Measurements from ENCODE around the gene PRKCQ. TPM values are rescaled to one million over a fixed set of nuclear protein-coding genes. Genes with fewer than 3 reads are reported as not detected.

The PRKCQ gene
- total RNA-seq, 2 donors from 2014 or later = 0.33 to 6.0 TPM

- peaks cover 10% of the 10 kb centered on the region for H3K4me1 ChIP-seq
- no peak for DNase-seq
- H3K27ac ChIP-seq = no peak overlapping the region
- no peaks in the 10 kb centered on the region for H3K9me3 ChIP-seq
- peaks cover 0 to 2% of the 10 kb centered on the region in 2 donors for H3K36me3 ChIP-seq (replicated peaks in 1 of 2; ENCODE audit: insufficient read depth in 1 of 2, low read depth in 2 of 2)
- intact Hi-C loops (cut with DNase I) = no loop called here
- TF ChIP-seq POLR2A (IDR thresholded peaks at IDR 0.05) = no peak
- no peak for TF ChIP-seq CTCF (IDR thresholded peaks at IDR 0.05)
- 85 to 96% methylated on average over 10 of the region's 10 CpGs for WGBS, 2 donors
- ATAC-seq = no peak
- no peaks in the 10 kb centered on the region for H3K27me3 ChIP-seq
- no peak overlapping the region for H3K4me3 ChIP-seq
Measured at GRCh38 chr10:6427357-6427959, 152.6 kb downstream of the PRKCQ start.

GRCh38 chr10:6426317-6426716 lies 153.8 kb downstream of the PRKCQ start:
- no peaks in the 10 kb centered on the region for H3K4me1 ChIP-seq
- H3K4me3 ChIP-seq = no peak overlapping the region
- 85 to 96% methylated on average over 6 of the region's 6 CpGs for WGBS, 2 donors
- TF ChIP-seq CTCF (IDR thresholded peaks at IDR 0.05) (no peak), POLR2A (IDR thresholded peaks at IDR 0.05) (no peak)
- no peak overlapping the region for H3K27ac ChIP-seq
- H3K27me3 ChIP-seq = no peaks in the 10 kb centered on the region
- H3K9me3 ChIP-seq = no peaks in the 10 kb centered on the region
- DNase-seq = no peak
- intact Hi-C loops (cut with DNase I) = no loop called here
- peaks cover 0 to 2% of the 10 kb centered on the region in 2 donors for H3K36me3 ChIP-seq (replicated peaks in 1 of 2; ENCODE audit: insufficient read depth in 1 of 2, low read depth in 2 of 2)
- ATAC-seq = no peak

- H3K4me1 ChIP-seq = no peaks in the 10 kb centered on the region
- no peak overlapping the region for H3K4me3 ChIP-seq
- intact Hi-C loops (cut with DNase I) = no loop called here
- DNase-seq (no peak), ATAC-seq (no peak)
- TF ChIP-seq CTCF (IDR thresholded peaks at IDR 0.05) = no peak
- no peak for TF ChIP-seq POLR2A (IDR thresholded peaks at IDR 0.05)
- H3K27ac ChIP-seq = no peak overlapping the region
- peaks cover 0 to 2% of the 10 kb centered on the region in 2 donors for H3K36me3 ChIP-seq (replicated peaks in 1 of 2; ENCODE audit: insufficient read depth in 1 of 2, low read depth in 2 of 2)
- no peaks in the 10 kb centered on the region for H3K27me3 ChIP-seq
- WGBS, 2 donors = 89 to 91% methylated on average over 10 to 17 of the region's 17 CpGs
- H3K9me3 ChIP-seq = no peaks in the 10 kb centered on the region
Measured at GRCh38 chr10:6423413-6424170, 156.5 kb downstream of the PRKCQ start.

GRCh38 chr10:6423004-6423403 lies 157.1 kb downstream of the PRKCQ start:
- H3K36me3 ChIP-seq (replicated peaks in 1 of 2; ENCODE audit: insufficient read depth in 1 of 2, low read depth in 2 of 2) = peaks cover 0 to 2% of the 10 kb centered on the region in 2 donors
- DNase-seq (no peak), ATAC-seq (no peak)
- no peak for TF ChIP-seq POLR2A (IDR thresholded peaks at IDR 0.05)
- no peak for TF ChIP-seq CTCF (IDR thresholded peaks at IDR 0.05)
- no peak overlapping the region for H3K4me3 ChIP-seq
- 85 to 97% methylated on average over 4 of the region's 4 CpGs for WGBS, 2 donors
- H3K4me1 ChIP-seq = no peaks in the 10 kb centered on the region
- no peaks in the 10 kb centered on the region for H3K27me3 ChIP-seq
- no peak overlapping the region for H3K27ac ChIP-seq
- H3K9me3 ChIP-seq = no peaks in the 10 kb centered on the region
- intact Hi-C loops (cut with DNase I) = no loop called here

Measured in body of pancreas (tissue), 4 donors.